GM18861 (cell line): ENCODE measurements around the gene TGFBR2.

ENCODE experiments used
- ATAC-seq: cut with Tn5 transposase; IDR thresholded peaks from one replicate; pipeline ENCODE4 v1.9.1; 2021; ENCODE audit not compliant: unreplicated experiment

TGFBR2 gene

GRCh38 chr3:30708472-30708871 is 102.1 kb downstream of the TGFBR2 start:
- no peak for ATAC-seq

GRCh38 chr3:30710017-30710416 is 103.6 kb downstream of the TGFBR2 start:
- no peak for ATAC-seq

GRCh38 chr3:30711151-30711550 is 104.8 kb downstream of the TGFBR2 start:
- no peak for ATAC-seq

GRCh38 chr3:30711867-30712266 is 105.5 kb downstream of the TGFBR2 start:
- no peak for ATAC-seq

DNA sequence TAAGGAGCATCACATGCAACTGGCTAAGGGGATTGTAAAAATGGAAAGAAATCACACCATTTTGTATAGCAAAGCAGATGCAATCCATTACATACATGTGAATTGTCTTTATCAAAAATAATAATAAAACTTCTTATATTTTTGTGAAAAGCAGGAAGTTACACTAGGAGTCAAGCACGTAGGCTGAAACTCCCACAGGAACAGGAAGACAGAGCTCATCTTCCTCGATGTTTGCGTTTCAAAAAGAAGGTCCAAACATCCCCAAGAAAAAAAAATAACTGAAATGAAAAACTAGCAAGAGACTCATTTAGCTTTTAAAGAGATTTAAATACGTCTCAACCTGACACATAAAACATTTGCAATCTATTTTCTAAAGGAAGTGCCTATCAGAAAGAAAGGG is 106.6 kb downstream of the TGFBR2 start:
- no peak for ATAC-seq

GRCh38 chr3:30713885-30714503 is 107.6 kb downstream of the TGFBR2 start:
- ATAC-seq, result no peak

DNA sequence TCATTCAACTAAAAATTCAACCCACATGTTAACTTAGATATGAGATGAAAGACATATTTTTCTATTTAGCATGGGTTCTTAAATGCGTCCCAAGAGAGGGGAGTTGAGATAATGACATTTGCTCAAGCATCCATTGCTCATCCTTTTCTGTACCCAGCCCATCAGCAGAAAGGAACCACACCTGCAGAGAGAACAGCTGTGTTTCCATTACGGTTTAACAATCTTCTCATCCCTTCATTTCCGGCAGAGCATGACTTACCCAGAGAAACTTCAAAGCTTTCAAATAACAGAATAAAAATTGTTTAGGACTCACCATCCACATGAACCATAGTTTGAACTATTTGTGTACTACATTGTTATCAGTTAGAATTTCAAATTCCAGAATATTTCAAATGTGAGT is 113.1 kb downstream of the TGFBR2 start:
- ATAC-seq, result no peak

DNA sequence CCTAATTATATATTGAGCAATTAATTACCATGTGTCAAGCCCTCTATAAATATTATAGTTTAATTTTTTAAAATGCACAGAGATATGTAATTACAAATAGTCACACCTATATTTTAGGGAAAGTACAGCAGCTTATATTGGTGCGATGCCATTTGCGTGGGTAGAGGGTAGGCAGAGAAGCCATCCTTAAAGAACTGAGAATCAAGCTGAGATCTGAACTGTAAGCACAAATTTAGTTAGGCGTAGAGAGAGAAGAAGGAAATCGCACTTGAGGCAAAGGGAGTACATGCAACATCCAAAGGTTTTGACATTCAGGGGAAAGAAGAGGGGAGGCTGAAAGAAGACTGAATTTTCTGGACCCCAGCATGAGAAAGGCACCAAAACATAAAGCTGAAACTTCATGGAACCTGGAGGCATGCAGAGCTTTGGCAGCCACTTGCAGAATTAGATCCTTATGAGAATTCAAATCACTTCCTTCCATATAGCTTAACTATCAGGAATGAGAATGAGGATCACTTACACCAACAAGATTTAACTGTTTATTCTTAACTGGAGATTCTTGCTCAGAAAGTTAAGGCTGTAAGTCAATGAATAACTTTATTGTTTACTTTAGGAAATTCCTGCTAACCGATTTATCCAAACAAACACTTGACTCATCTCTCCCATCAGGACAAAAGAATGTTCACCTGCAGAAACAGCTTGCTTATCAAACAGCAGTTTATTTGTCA is 114.3 kb downstream of the TGFBR2 start:
- no peak for ATAC-seq

DNA sequence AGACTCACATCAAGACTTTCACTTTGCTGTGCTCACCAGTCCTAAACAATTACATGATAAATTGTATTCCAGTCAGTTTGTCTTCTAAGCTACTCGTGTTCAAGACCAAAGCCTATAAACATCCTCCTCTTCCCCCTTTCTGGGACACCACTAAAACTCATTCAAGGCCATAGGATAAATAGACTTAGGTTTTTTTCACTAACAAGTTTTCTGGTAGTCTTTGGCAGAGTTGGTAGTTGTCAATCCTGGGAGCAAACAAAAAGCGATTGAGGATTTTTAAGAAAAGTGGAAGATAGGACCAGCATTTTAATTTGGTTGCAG is 114.9 kb downstream of the TGFBR2 start:
- no peak for ATAC-seq

- ATAC-seq, result no peak
These were observed 116.8 kb downstream of the TGFBR2 start for GRCh38 chr3:30723211-30723610.

DNA sequence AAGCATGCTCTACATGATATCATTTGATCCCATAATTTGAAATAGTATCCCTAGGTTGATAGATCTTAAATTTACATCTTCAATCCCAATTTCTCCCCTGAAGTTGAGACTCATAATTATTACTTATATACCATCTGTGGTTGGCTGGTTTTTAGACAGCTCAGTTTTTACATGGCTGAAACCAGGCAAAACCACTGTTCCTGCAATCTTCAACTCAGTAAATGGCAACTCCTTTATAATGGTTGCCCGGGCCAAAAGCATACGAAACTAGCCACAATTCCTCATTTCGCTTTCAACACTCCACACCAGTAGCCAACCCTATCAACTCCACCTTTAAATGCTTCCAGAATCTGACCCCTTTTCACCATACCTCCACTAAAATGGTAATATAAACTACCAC is 118.5 kb downstream of the TGFBR2 start:
- no peak for ATAC-seq

DNA sequence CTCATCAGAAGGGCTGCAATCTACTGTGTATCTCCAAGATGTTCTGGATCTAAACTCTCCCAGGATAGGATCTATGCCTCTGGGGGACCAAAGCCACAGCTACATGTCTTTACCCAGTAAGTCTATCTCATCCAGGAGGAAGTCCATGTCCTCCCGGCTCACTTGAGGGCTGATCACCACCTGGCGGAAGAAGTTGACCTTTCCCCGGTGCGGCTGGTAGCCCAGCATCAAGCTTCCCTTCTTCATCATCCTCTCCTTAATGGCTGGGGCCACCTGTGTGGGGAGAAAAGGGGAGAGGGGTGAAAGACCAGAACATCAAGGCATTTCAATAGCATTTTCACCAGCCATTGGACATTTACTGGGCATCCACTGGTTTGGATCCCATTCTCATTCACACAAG is 121.7 kb downstream of the TGFBR2 start:
- ATAC-seq, result no peak

GRCh38 chr3:30729512-30729911 is 123.1 kb downstream of the TGFBR2 start:
- ATAC-seq, result no peak

- no peak for ATAC-seq
These were observed 123.5 kb downstream of the TGFBR2 start for GRCh38 chr3:30729936-30730335.

DNA sequence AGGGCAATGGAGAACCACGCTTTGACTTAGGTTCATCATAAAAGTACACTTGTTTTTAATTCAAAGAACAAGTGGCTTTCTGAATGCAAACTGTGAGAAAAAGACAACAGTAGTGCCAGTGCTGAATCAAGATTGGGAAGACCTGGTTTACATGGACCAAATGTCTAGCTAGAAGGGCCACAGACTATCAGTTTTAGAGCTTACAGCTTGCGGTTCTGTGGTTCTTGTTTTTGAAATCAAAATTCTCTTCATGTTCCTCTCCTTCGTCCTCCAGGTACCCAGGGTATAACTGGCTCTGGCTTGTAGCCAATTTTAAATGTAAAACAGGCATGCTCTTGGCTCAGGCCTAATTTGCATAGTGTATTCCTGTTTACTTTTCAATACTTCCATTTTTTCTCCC is 124.6 kb downstream of the TGFBR2 start:
- ATAC-seq, result no peak

DNA sequence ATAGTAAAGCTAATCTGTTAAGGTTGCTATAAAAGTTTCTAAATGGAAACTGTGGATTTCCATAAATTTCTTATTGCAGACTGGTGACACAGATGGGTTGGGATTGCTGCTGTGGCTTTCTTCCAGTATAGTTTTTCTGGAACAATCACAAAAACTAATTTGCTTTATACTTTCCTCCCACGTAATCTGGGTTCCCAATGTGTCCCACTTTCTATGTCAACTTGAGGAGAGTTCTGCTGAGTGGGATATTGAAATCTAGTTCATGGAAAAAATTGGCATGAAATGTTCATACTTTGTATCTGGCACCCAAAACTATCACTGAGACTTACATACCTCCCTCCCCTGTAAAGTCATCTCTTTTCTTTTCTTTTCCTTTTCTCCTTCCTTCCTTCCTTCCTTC is 126.8 kb downstream of the TGFBR2 start:
- ATAC-seq, result no peak

DNA sequence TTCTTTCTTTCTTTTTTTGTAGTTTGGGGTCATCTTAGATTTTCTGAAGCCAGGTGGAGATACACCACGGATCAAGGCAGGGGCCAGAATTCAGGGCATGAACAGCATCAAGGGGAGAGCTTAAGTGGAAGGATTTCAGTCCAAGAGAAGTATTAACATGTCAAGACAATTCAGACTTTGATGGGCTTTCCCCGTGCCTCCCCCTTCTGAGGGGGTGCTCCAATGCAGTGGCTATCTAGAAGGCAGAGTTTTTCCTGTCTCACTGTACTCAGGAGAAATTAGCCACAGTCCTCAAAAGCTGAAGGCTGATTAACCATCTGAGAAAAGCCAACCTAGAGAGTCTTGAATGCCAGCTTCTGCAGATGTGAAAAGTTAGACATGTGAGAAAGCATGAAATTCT is 127.3 kb downstream of the TGFBR2 start:
- ATAC-seq, result no peak

- ATAC-seq, result no peak
These were observed 131.5 kb downstream of the TGFBR2 start for GRCh38 chr3:30737743-30738499.

- ATAC-seq, result no peak
These were observed 132.2 kb downstream of the TGFBR2 start for GRCh38 chr3:30738605-30739004.

DNA sequence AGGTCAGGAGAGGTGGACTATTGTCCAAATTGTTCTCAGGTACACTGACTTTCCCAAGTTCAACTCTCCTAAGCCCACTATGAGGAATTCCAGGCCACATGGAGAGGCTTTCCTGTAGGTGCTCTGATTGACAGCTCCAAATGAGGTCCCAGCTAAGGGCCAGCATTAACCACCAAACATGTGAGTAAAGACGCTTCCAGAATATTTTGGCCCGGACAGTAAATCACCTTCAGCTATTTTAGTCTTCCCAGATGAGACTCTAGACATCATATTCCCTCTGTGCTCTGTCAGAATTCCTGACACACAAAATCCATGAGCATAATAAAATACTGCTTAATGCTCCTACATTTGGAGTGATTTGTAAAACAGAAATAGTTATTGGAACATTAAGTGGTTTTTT is 135.5 kb downstream of the TGFBR2 start:
- no peak for ATAC-seq

- no peak for ATAC-seq
These were observed 136.6 kb downstream of the TGFBR2 start for GRCh38 chr3:30742796-30743619.
